Fibroblast of lung (primary cell): ENCODE data around the gene EFNA2.

Experiments
- CTCF ChIP-seq, 2 donors: IDR thresholded peaks in 1 of 2; conservative IDR thresholded peaks in 1 of 2; 1 replicate in 1 of 2; 2 replicates in 1 of 2; pipeline ENCODE4 v1.5.1; 2011 to 2012; ENCODE audit warnings: low read length in 2 of 2, control low read depth in 1 of 2, inconsistent platforms in 1 of 2, low read depth in 1 of 2, mild to moderate bottlenecking in 1 of 2
- EZH2 ChIP-seq: IDR thresholded peaks from 2 replicates; pipeline ENCODE4 v1.5.1; 2012; ENCODE audit warnings: low read length, control low read depth, mild to moderate bottlenecking; ENCODE audit errors: missing control alignments

DNA sequence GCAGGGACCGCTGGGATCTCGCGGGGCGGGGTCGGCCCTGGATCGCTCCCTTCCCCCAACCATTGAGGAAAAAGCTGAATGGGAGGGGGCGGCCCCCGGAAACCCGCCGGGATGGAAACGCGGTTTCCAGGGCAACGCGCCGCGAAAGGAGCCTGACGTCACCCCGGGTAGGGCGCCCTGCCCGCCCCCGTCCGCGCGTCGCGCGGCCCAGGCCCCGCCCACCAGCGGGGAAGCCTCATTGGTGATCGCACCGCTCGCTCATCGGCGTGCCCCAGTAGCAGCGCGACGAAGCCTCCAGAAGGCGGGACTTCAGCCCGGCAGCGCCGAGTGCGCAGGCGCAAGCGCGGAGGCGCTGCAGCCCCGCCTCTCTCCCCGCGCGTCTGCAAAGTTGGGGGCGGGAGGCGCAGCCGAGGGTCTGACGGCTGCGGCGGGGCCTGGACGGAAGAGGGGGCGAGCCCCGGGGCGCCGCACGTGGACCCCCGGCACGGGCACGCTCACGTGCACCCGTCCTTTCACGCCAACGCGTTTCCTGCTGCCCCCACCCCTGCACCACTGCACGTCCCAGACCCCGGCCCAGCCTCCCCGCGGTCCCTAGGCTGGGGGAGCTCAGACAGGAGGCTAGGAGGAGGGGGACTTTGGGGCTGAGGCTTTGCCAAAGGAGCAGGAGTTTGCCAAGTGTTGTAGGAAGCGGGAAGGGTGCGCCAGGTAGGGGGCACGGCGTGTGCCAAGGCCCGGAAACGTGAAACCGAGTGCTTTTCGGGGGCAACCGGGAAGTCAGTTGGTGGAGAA is 24.7 kb upstream of the EFNA2 start:
- TF ChIP-seq CTCF (conservative IDR thresholded peaks at IDR 0.05 in 1 of 2, IDR thresholded peaks at IDR 0.05 in 1 of 2; ENCODE audit: low read depth in 1 of 2, low read length in 2 of 2) (no peak), EZH2 (no peak)
